ENCODE measurements around the gene TSPAN18.

TSPAN18 gene

GRCh38 chr11:44923806-44924205, 197.0 kb downstream of the TSPAN18 start:
- no peaks in the 10 kb centered on the region for H3K36me3 ChIP-seq (replicated peaks)
- TF ChIP-seq CTCF (IDR thresholded peaks at IDR 0.05; ENCODE audit: low read depth, low read length, missing control alignments): no peak
- no peak for DNase-seq
- in situ Hi-C loops (cut with HindIII; ENCODE audit: low pct_ligation_motif_present, low sequenced_read_pairs): no loop called here
- no peak overlapping the region for H3K4me3 ChIP-seq (ENCODE audit: low read depth, low read length)
- H3K27ac ChIP-seq: no peak overlapping the region
- H3K27me3 ChIP-seq (replicated peaks): no peaks in the 10 kb centered on the region

GRCh38 chr11:44926036-44926435, 199.3 kb downstream of the TSPAN18 start:
- no peaks in the 10 kb centered on the region for H3K36me3 ChIP-seq (replicated peaks)
- in situ Hi-C loops (cut with HindIII; ENCODE audit: low pct_ligation_motif_present, low sequenced_read_pairs): loop anchor here (25.0 kb wide), 1 partner anchor 411 kb away; no protein-coding TSS in a partner anchor
- H3K27ac ChIP-seq: no peak overlapping the region
- H3K27me3 ChIP-seq (replicated peaks): peaks cover 12% of the 10 kb centered on the region
- no peak overlapping the region for H3K4me3 ChIP-seq (ENCODE audit: low read depth, low read length)
- DNase-seq: no peak
- no peak for TF ChIP-seq CTCF (IDR thresholded peaks at IDR 0.05; ENCODE audit: low read depth, low read length, missing control alignments)

- Histone ChIP-seq H3K27me3 (replicated peaks) (peaks cover 15% of the 10 kb centered on the region), H3K4me3 (ENCODE audit: low read depth, low read length) (no peak overlapping the region), H3K27ac (no peak overlapping the region), H3K36me3 (replicated peaks) (no peaks in the 10 kb centered on the region)
- in situ Hi-C loops (cut with HindIII; ENCODE audit: low pct_ligation_motif_present, low sequenced_read_pairs): loop anchor here (25.0 kb wide), 1 partner anchor 410 kb away; no protein-coding TSS in a partner anchor
- peak; percentile 92 for TF ChIP-seq CTCF (IDR thresholded peaks at IDR 0.05; ENCODE audit: low read depth, low read length, missing control alignments)
- peak; percentile 48 for DNase-seq
Observed at GRCh38 chr11:44927174-44927661, 200.5 kb downstream of the TSPAN18 start.

- Histone ChIP-seq H3K27ac (no peak overlapping the region), H3K27me3 (replicated peaks) (peaks cover 15% of the 10 kb centered on the region), H3K4me3 (ENCODE audit: low read depth, low read length) (no peak overlapping the region), H3K36me3 (replicated peaks) (no peaks in the 10 kb centered on the region)
- TF ChIP-seq CTCF (IDR thresholded peaks at IDR 0.05; ENCODE audit: low read depth, low read length, missing control alignments): no peak
- in situ Hi-C loops (cut with HindIII; ENCODE audit: low pct_ligation_motif_present, low sequenced_read_pairs): loop anchor here (25.0 kb wide), 1 partner anchor 409 kb away; no protein-coding TSS in a partner anchor
- no peak for DNase-seq
Observed at GRCh38 chr11:44928144-44928543, 201.4 kb downstream of the TSPAN18 start.

- no peak for TF ChIP-seq CTCF (IDR thresholded peaks at IDR 0.05; ENCODE audit: low read depth, low read length, missing control alignments)
- Histone ChIP-seq H3K27me3 (replicated peaks) (peaks cover 15% of the 10 kb centered on the region), H3K4me3 (ENCODE audit: low read depth, low read length) (no peak overlapping the region), H3K27ac (no peak overlapping the region), H3K36me3 (replicated peaks) (no peaks in the 10 kb centered on the region)
- in situ Hi-C loops (cut with HindIII; ENCODE audit: low pct_ligation_motif_present, low sequenced_read_pairs): loop anchor here (25.0 kb wide), 1 partner anchor 408 kb away; no protein-coding TSS in a partner anchor
- DNase-seq: no peak
Observed at GRCh38 chr11:44928816-44929215, 202.1 kb downstream of the TSPAN18 start.

Measured in brain microvascular endothelial cell (primary cell).